ENCODE data around the gene SEMA4D.

- TF ChIP-seq EP300 (IDR thresholded peaks at IDR 0.05; ENCODE audit: borderline replicate concordance): no peak
- no peak for TF ChIP-seq NFIC (IDR thresholded peaks at IDR 0.05)
- TF ChIP-seq REST (IDR thresholded peaks at IDR 0.05; ENCODE audit: low read depth): no peak
- no peak for TF ChIP-seq MAX (IDR thresholded peaks at IDR 0.05)
- TF ChIP-seq USF1 (IDR thresholded peaks at IDR 0.05): no peak
- TF ChIP-seq YY1 (IDR thresholded peaks at IDR 0.05; ENCODE audit: low read depth): no peak
- no peak for TF ChIP-seq CEBPB (IDR thresholded peaks at IDR 0.05)
- TF ChIP-seq FOXM1 (IDR thresholded peaks at IDR 0.05; ENCODE audit: borderline replicate concordance, low read depth): no peak
- no peak for TF ChIP-seq EGR1 (IDR thresholded peaks at IDR 0.05)
- no peak for TF ChIP-seq CREB1 (IDR thresholded peaks at IDR 0.05; ENCODE audit: low read depth)
- TF ChIP-seq RAD21 (IDR thresholded peaks at IDR 0.05; ENCODE audit: low read depth): no peak
- TF ChIP-seq TAF1 (IDR thresholded peaks at IDR 0.05; ENCODE audit: low read depth): no peak
These were observed 49.1 kb upstream of the SEMA4D start for GRCh38 chr9:89547000-89547399.

Measured in Ishikawa (cell line).